HepG2 (cell line): ENCODE results near the gene OR6B2. TPM values are rescaled to one million over a fixed set of nuclear protein-coding genes. Genes with fewer than 3 reads are reported as not detected.

Experiments used
- ATAC-seq: fragments of 200-7000 bp; cut with Tn5 transposase; 3 replicates; pipeline ENCODE4 v1.9.1; 2020; ENCODE audit warnings: mild to moderate bottlenecking, moderate library complexity
- BruUV-seq: library from RNA; stranded (reverse); fragments of 400-500 nt; replicated peaks from 2 replicates; lab custom pipeline; 2021; lab: Mats Ljungman, UMichigan
- CTCF ChIA-PET: fragments of 300-600 bp; formaldehyde crosslinking; extraction: SDS; loops from one replicate; lab custom pipeline; 2021; ENCODE audit warnings: low total read pairs, inconsistent platforms, low intra/inter-chr PET ratio; lab: Yijun Ruan, JAX
- POLR2A ChIA-PET: fragments of 350-600 bp; sonication (Branson Sonifier 250); formaldehyde crosslinking; loops from one replicate; lab custom pipeline; 2020; ENCODE audit warnings: antibody characterized with exemption, inconsistent platforms; lab: Yijun Ruan, JAX
- DNase-seq: peaks from one replicate; pipeline ENCODE4 v3.0.0-alpha.2; 2015; ENCODE audit warnings: low spot score
- FAIRE-seq: peaks from 3 replicates; lab custom pipeline; 2011; peaks lifted over from hg19 to GRCh38; lab: Jason Lieb, UNC
- H2AFZ ChIP-seq: one replicate; pipeline ENCODE4 v1.6.1; 2011; ENCODE audit warnings: low read length, inconsistent platforms
- H3K27ac ChIP-seq: fragments of 300-600 bp; 3 replicates; pipeline ENCODE4 v1.8.0; 2011; ENCODE audit warnings: mixed run types, mild to moderate bottlenecking, mixed read lengths, low read length, inconsistent platforms; ENCODE audit not compliant: insufficient read depth; ENCODE audit errors: extremely low read length
- H3K27me3 ChIP-seq, 2 experiments: fragments of 200-600 bp in 1 of 2; 2 replicates in 1 of 2; 3 replicates in 1 of 2; pipeline versions ENCODE4 v1.6.0 to v1.8.0; 2011; ENCODE audit warnings: low read length in 2 of 2, mild to moderate bottlenecking in 2 of 2, moderate library complexity in 2 of 2, inconsistent platforms in 1 of 2; ENCODE audit not compliant: insufficient read depth in 2 of 2, control insufficient read depth in 1 of 2
- H3K36me3 ChIP-seq, 2 experiments: fragments of 200-600 bp in 1 of 2; replicated peaks in 1 of 2; 2 replicates in 1 of 2; 3 replicates in 1 of 2; pipeline versions ENCODE4 v1.5.1 to v1.8.0; 2011; ENCODE audit warnings: low read length in 2 of 2, inconsistent platforms in 1 of 2; ENCODE audit not compliant: insufficient read depth in 2 of 2, control insufficient read depth in 1 of 2
- H3K4me1 ChIP-seq: 2 replicates; pipeline ENCODE4 v1.5.1; 2012; ENCODE audit warnings: low read length, inconsistent platforms; ENCODE audit not compliant: insufficient read depth
- H3K4me2 ChIP-seq: 2 replicates; pipeline ENCODE4 v1.6.0; 2011; ENCODE audit warnings: low read depth, low read length, inconsistent platforms
- H3K4me3 ChIP-seq, 3 experiments: fragments of 200-600 bp in 1 of 3; sonication (generic), shearing (Covaris generic) in 1 of 3; replicated peaks in 1 of 3; 2 replicates each; pipeline ENCODE4 v1.5.1; 2011 to 2016; ENCODE audit warnings: low read length in 3 of 3, inconsistent platforms in 2 of 3, low read depth in 2 of 3, mild to moderate bottlenecking in 2 of 3, control low read depth in 1 of 3, mixed read lengths in 1 of 3; ENCODE audit not compliant: insufficient read depth in 1 of 3
- H3K79me2 ChIP-seq: one replicate; pipeline ENCODE4 v1.6.1; 2011; ENCODE audit warnings: low read length, inconsistent platforms; ENCODE audit not compliant: insufficient read depth
- H3K9ac ChIP-seq: 2 replicates; pipeline ENCODE4 v1.6.0; 2011; ENCODE audit warnings: mild to moderate bottlenecking, low read depth, low read length, inconsistent platforms; ENCODE audit not compliant: insufficient read depth
- H3K9me3 ChIP-seq: 2 replicates; pipeline ENCODE4 v1.5.1; 2012; ENCODE audit warnings: mild to moderate bottlenecking, low read length
- H4K20me1 ChIP-seq: 2 replicates; pipeline ENCODE4 v1.6.0; 2011; ENCODE audit warnings: inconsistent platforms, mild to moderate bottlenecking, low read length, moderate library complexity; ENCODE audit not compliant: insufficient read depth
- ADNP ChIP-seq: sonication (generic); formaldehyde crosslinking; IDR thresholded peaks from 2 replicates; pipeline ENCODE4 v1.4.0; 2020; ENCODE audit warnings: missing genetic modification reagents
- HNF4G ChIP-seq, 2 experiments: sonication (generic) in 1 of 2; formaldehyde crosslinking in 1 of 2; IDR thresholded peaks; 2 replicates each; pipeline versions ENCODE4 v1.4.0 to v1.6.1; 2011 to 2020; ENCODE audit warnings: borderline replicate concordance in 2 of 2, low read depth in 2 of 2, mild to moderate bottlenecking in 2 of 2, low read length in 1 of 2, missing genetic modification reagents in 1 of 2, moderate library complexity in 1 of 2
- MED8 ChIP-seq: sonication (generic); formaldehyde crosslinking; IDR thresholded peaks from 2 replicates; pipeline ENCODE4 v1.8.1; 2023; ENCODE audit warnings: mild to moderate bottlenecking, missing genetic modification reagents; ENCODE audit not compliant: insufficient replicate concordance
- MZF1 ChIP-seq: sonication (generic); formaldehyde crosslinking; IDR thresholded peaks from 2 replicates; pipeline ENCODE4 v1.8.1; 2023; ENCODE audit warnings: mild to moderate bottlenecking, missing genetic modification reagents, borderline replicate concordance
- NFIC ChIP-seq: IDR thresholded peaks from 2 replicates; pipeline ENCODE4 v1.6.1; 2012; ENCODE audit warnings: mild to moderate bottlenecking, low read length, inconsistent platforms
- ZNF432 ChIP-seq: sonication (generic); formaldehyde crosslinking; IDR thresholded peaks from 2 replicates; pipeline ENCODE4 v1.5.0; 2020; ENCODE audit warnings: missing genetic modification reagents, mild to moderate bottlenecking, borderline replicate concordance
- ZNF577 ChIP-seq: sonication (generic); formaldehyde crosslinking; IDR thresholded peaks from 2 replicates; pipeline ENCODE4 v1.4.0; 2020; ENCODE audit warnings: mild to moderate bottlenecking, low read depth, missing genetic modification reagents, borderline replicate concordance
- WGBS: methylation state at CpG from one replicate; pipeline ENCODE4 v1.1.6; 2017; ENCODE audit warnings: low lambda C conversion rate; 5-methylcytosine and 5-hydroxymethylcytosine counted together
- in situ Hi-C: cut with HindIII; loops from 2 replicates; pipeline ENCODE4 v1.10.0; 2017; ENCODE audit warnings: low pct_unique_long_range_greater_than_20kb; ENCODE audit not compliant: extremely low pct_ligation_motif_present
- intact Hi-C: fragments of 100-400 bp; cut with micrococcal nuclease; formaldehyde crosslinking; loops from one replicate; pipeline ENCODE4 v1.10.0; 2022; ENCODE audit not compliant: unreplicated experiment
- polyA plus RNA-seq, 8 experiments: library from polyadenylated mRNA; depleted of rRNA in 3 of 8; stranded (reverse) in 7 of 8; unstranded in 1 of 8; fragments of >200 nt; fragmentation: Illumina TruSeq in 4 of 8; extraction: Trizol in 4 of 8; gene quantifications; 2 replicates each; pipeline versions ENCODE4 v1.2.1 to v1.2.3, GENCODE V29; 2011 to 2016; ENCODE audit warnings: low read depth in 4 of 8, missing spikeins in 1 of 8, mixed read lengths in 1 of 8; ENCODE audit not compliant: insufficient read depth in 1 of 8
- total RNA-seq, 5 experiments: library from RNA; depleted of rRNA; stranded (reverse); fragments of >200 nt; fragmentation: Illumina TruSeq; extraction: Trizol; gene quantifications; 2 replicates each; pipeline ENCODE4 v1.2.3, GENCODE V29; 2016; ENCODE audit warnings: low read depth in 1 of 5
- TF ChIP-seq, protein P1 (sequence below): sonication (generic); formaldehyde crosslinking; IDR thresholded peaks from 2 replicates; pipeline ENCODE4 v1.5.0; 2020; ENCODE audit warnings: missing genetic modification reagents
- TF ChIP-seq, protein P2 (sequence below): sonication (generic); formaldehyde crosslinking; IDR thresholded peaks from 2 replicates; pipeline ENCODE4 v1.4.0; 2020; ENCODE audit warnings: missing genetic modification reagents; ENCODE audit errors: not compliant biosample characterization

Gene OR6B2
- total and polyA plus RNA-seq, 2 of the 13 experiments (the other 11 are each of a cell fraction or from before 2014, with no cell fraction given): not detected

DNA sequence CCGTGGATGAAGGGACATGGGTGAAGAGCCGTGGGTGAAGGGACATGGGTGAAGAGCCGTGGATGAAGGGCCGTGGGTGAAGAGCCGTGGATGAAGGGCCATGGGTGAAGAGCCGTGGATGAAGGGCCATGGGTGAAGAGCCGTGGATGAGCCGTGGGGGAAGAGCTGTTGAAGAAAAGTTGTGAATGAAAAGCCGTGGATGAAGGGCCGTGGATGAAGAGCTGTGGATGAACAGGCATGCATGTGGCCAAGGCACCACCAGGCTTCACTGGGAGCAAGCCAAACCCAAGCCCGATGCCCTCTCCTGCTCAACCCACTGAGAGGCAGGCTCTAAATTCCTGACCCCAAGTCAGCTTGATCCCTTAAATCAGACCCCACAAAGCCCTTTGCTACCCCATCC, 12.5 kb upstream of the OR6B2 start (continued):
- TF ChIP-seq, protein P1, sequence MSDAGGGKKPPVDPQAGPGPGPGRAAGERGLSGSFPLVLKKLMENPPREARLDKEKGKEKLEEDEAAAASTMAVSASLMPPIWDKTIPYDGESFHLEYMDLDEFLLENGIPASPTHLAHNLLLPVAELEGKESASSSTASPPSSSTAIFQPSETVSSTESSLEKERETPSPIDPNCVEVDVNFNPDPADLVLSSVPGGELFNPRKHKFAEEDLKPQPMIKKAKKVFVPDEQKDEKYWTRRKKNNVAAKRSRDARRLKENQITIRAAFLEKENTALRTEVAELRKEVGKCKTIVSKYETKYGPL (CRISPR knock-in tag): no peak

DNA sequence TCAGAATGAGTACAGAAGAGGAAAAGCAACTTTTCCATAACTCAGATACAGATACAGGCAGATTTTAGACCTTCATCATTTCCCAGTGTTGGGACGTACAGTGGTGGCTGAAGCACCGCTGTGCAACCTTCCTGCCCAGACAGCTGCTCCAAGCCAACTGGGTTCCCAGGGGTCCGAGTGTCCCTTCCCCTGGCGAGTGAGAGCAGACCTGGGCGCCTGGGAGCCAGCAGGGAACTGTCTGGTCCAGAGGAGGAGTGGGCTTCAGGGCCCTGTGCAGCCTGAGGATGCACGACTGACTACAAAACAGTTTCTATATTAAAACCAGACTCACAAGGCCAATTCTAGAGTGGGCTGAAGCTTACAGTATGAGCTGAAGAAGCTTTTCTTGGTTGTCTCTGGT, 11.1 kb upstream of the OR6B2 start:
- Histone ChIP-seq H3K27ac (no peak overlapping the region), H3K4me3 (no peak overlapping the region), H3K79me2 (no peaks in the 10 kb centered on the region), H3K4me1 (no peaks in the 10 kb centered on the region), H3K4me2 (no peak overlapping the region), H3K9me3 (no peaks in the 10 kb centered on the region), H3K27me3 (peaks cover 2 to 53% of the 10 kb centered on the region in 2 experiments), H3K36me3 (no peaks in the 10 kb centered on the region), H2AFZ (no peak overlapping the region), H4K20me1 (no peaks in the 10 kb centered on the region), H3K9ac (no peak overlapping the region)
- ATAC-seq: no peak
- ChIA-PET POLR2A (no interaction called here), CTCF (no interaction called here)
- in situ Hi-C loops (no loop called here), intact Hi-C loops (no loop called here)
- DNase-seq: no peak
- 37% methylated on average over 6 of the region's 6 CpGs for WGBS
- BruUV-seq: no TSS peak
- FAIRE-seq: no peak
- no peak for TF ChIP-seq ZNF432
- no peak for TF ChIP-seq MED8 (CRISPR knock-in tag)
- TF ChIP-seq ZNF577 (CRISPR knock-in tag): no peak
- TF ChIP-seq HNF4G (IDR thresholded peaks at IDR 0.05; ENCODE audit: borderline replicate concordance, low read depth, low read length): no peak
- no peak for TF ChIP-seq HNF4G (CRISPR knock-in tag; IDR thresholded peaks at IDR 0.05; ENCODE audit: borderline replicate concordance, low read depth)
- no peak for TF ChIP-seq MZF1 (CRISPR knock-in tag)
- no peak for TF ChIP-seq ADNP (CRISPR knock-in tag)
- no peak for TF ChIP-seq NFIC
- TF ChIP-seq, protein P2, sequence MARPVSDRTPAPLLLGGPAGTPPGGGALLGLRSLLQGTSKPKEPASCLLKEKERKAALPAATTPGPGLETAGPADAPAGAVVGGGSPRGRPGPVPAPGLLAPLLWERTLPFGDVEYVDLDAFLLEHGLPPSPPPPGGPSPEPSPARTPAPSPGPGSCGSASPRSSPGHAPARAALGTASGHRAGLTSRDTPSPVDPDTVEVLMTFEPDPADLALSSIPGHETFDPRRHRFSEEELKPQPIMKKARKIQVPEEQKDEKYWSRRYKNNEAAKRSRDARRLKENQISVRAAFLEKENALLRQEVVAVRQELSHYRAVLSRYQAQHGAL (CRISPR knock-in tag): no peak
